Panc1 (cell line): ENCODE measurements around the gene PTPN11. TPM values are rescaled to one million over a fixed set of nuclear protein-coding genes. Genes with fewer than 3 reads are reported as not detected.

Experiments used
- ATAC-seq: fragments of 200-7000 bp; cut with Tn5 transposase; 2 replicates; pipeline ENCODE4 v1.9.1; 2020; ENCODE audit warnings: mild to moderate bottlenecking, moderate library complexity
- BruUV-seq: library from RNA; stranded (reverse); fragments of 400-500 nt; replicated peaks from 2 replicates; lab custom pipeline; 2021; lab: Mats Ljungman, UMichigan
- CTCF ChIA-PET: fragments of 300-600 bp; sonication (Branson Sonifier 250); formaldehyde crosslinking; loops from one replicate; lab custom pipeline; 2022; ENCODE audit warnings: antibody characterized with exemption; lab: Charles Lee
- POLR2A ChIA-PET: fragments of 300-600 bp; sonication (Branson Sonifier 250); formaldehyde crosslinking; loops from one replicate; lab custom pipeline; 2022; ENCODE audit warnings: antibody characterized with exemption; lab: Charles Lee
- DNase-seq: peaks from one replicate; pipeline ENCODE4 v3.0.0-alpha.2; 2010; ENCODE audit warnings: low read depth, low spot score
- H3K27ac ChIP-seq: 2 replicates; pipeline ENCODE4 v1.5.1; 2011; ENCODE audit warnings: mild to moderate bottlenecking, low read length, inconsistent platforms
- H3K27me3 ChIP-seq: fragments of 200-500 bp; sonication (Bioruptor generic); 2 replicates; pipeline ENCODE4 v1.6.0; 2014; ENCODE audit warnings: low read length, inconsistent platforms; ENCODE audit not compliant: control insufficient read depth, insufficient read depth
- H3K36me3 ChIP-seq: fragments of 200-500 bp; sonication (Bioruptor generic); 2 replicates; pipeline ENCODE4 v1.5.1; 2014; ENCODE audit warnings: inconsistent platforms, mild to moderate bottlenecking, low read length, moderate library complexity; ENCODE audit not compliant: control insufficient read depth, insufficient read depth
- H3K4me1 ChIP-seq: 2 replicates; pipeline ENCODE4 v1.5.1; 2011; ENCODE audit warnings: inconsistent platforms, mild to moderate bottlenecking, low read length, moderate library complexity; ENCODE audit not compliant: control insufficient read depth, insufficient read depth
- H3K4me3 ChIP-seq, 2 experiments: 2 replicates each; pipeline ENCODE4 v1.5.1; 2011 to 2012; ENCODE audit warnings: low read depth in 2 of 2, low read length in 2 of 2, mild to moderate bottlenecking in 2 of 2, inconsistent platforms in 1 of 2, moderate library complexity in 1 of 2
- H3K9me3 ChIP-seq: fragments of 200-500 bp; sonication (Bioruptor generic); 2 replicates; pipeline ENCODE4 v1.5.1; 2014; ENCODE audit warnings: low read depth, mild to moderate bottlenecking, inconsistent platforms, low read length, moderate library complexity; ENCODE audit not compliant: control insufficient read depth, insufficient read depth
- CTCF ChIP-seq: fragments of 450-650 bp; IDR thresholded peaks from 2 replicates; pipeline ENCODE4 v1.5.1; 2017; ENCODE audit warnings: mild to moderate bottlenecking
- POLR2AphosphoS5 ChIP-seq: IDR thresholded peaks from 2 replicates; pipeline ENCODE4 v1.6.1; 2012; ENCODE audit warnings: mild to moderate bottlenecking, low read depth, low read length, moderate library complexity
- REST ChIP-seq, 2 experiments: IDR thresholded peaks; 2 replicates each; pipeline ENCODE4 v1.6.1; 2011 to 2012; ENCODE audit warnings: low read depth in 2 of 2, control low read depth in 1 of 2, low read length in 1 of 2, mild to moderate bottlenecking in 1 of 2, moderate library complexity in 1 of 2; ENCODE audit not compliant: insufficient read depth in 1 of 2
- SIN3A ChIP-seq: IDR thresholded peaks from 2 replicates; pipeline ENCODE4 v1.6.1; 2012; ENCODE audit warnings: low read depth, mild to moderate bottlenecking, low read length, moderate library complexity, borderline replicate concordance; ENCODE audit not compliant: insufficient read depth
- TCF7L2 ChIP-seq: IDR thresholded peaks from 2 replicates; pipeline ENCODE4 v1.6.1; 2011; ENCODE audit warnings: mild to moderate bottlenecking, low read depth, low read length, inconsistent platforms
- in situ Hi-C: cut with HindIII; loops from 2 replicates; pipeline ENCODE4 v1.10.0; 2016; ENCODE audit warnings: low sequenced_read_pairs, low pct_unique_long_range_greater_than_20kb
- intact Hi-C: fragments of 100-400 bp; cut with micrococcal nuclease; formaldehyde crosslinking; loops from one replicate; pipeline ENCODE4 v1.10.0; 2022; ENCODE audit not compliant: unreplicated experiment
- total RNA-seq: library from RNA; stranded (reverse); gene quantifications from one replicate; pipeline ENCODE4 v1.2.1, GENCODE V29; 2021; ENCODE audit not compliant: unreplicated experiment

The PTPN11 gene
- total RNA-seq, 1 experiment from 2014 or later, result 139 TPM

DNA sequence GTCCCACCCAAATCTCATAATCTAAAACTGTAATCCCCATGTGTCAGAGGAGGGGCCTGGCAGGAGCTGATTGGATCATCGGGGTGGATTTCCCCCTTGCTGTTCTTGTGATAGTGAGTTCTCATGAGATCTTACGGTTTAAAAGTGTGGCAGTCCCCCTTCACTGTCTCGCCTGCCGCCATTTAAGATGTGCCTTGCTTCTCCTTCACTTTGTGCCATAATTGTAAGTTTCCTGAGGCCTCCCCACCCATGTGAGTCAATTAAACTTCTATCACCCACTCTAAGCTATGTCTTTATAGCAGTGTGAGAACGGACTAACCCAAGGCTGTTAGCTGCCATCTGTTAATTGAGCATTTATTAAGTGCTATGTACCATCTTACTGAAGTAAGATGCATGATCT is 105.1 kb downstream of the PTPN11 start:
- H3K9me3 ChIP-seq, result no peaks in the 10 kb centered on the region
- H3K4me1 ChIP-seq, result no peaks in the 10 kb centered on the region
- ATAC-seq (no peak), DNase-seq (no peak)
- TF ChIP-seq CTCF, result no peak
- TF ChIP-seq POLR2AphosphoS5, result no peak
- TF ChIP-seq REST (IDR thresholded peaks at IDR 0.05; ENCODE audit: insufficient read depth in 1 of 2, low read depth in 2 of 2, low read length in 1 of 2), result no peak
- H3K36me3 ChIP-seq, result no peaks in the 10 kb centered on the region
- POLR2A ChIA-PET, result no interaction called here
- CTCF ChIA-PET, result no interaction called here
- H3K27me3 ChIP-seq, result peaks cover 2% of the 10 kb centered on the region; the same call in 1 of the 2 replicates
- no peak overlapping the region for H3K4me3 ChIP-seq
- BruUV-seq, result no TSS peak
- in situ Hi-C loops, result no loop called here
- H3K27ac ChIP-seq, result no peak overlapping the region
- intact Hi-C loops, result no loop called here

- ChIA-PET CTCF (interaction anchor here (0.7 kb wide), 1 partner anchor 546 kb away, joined by 4 read pairs; no protein-coding TSS in a partner anchor), POLR2A (no interaction called here)
- intact Hi-C loops, result no loop called here
- ATAC-seq (0 out of 2 replicates have a peak, but pooled peaks have one; percentile 32), DNase-seq (no peak)
- Histone ChIP-seq H3K4me1 (no peaks in the 10 kb centered on the region), H3K36me3 (no peaks in the 10 kb centered on the region), H3K27me3 (peaks cover 2% of the 10 kb centered on the region; the same call in 1 of the 2 replicates), H3K4me3 (no peak overlapping the region), H3K9me3 (no peaks in the 10 kb centered on the region), H3K27ac (no peak overlapping the region)
- no TSS peak for BruUV-seq
- in situ Hi-C loops, result no loop called here
- TF ChIP-seq REST (IDR thresholded peaks at IDR 0.05; ENCODE audit: insufficient read depth in 1 of 2, low read depth in 2 of 2, low read length in 1 of 2), result no peak
- TF ChIP-seq TCF7L2, result no peak
- no peak for TF ChIP-seq POLR2AphosphoS5
- no peak for TF ChIP-seq CTCF
- TF ChIP-seq SIN3A, result no peak
Observed at GRCh38 chr12:112524269-112524668, 105.5 kb downstream of the PTPN11 start.
